ENCODE measurements around the gene CPNE7.

Gene CPNE7

DNA sequence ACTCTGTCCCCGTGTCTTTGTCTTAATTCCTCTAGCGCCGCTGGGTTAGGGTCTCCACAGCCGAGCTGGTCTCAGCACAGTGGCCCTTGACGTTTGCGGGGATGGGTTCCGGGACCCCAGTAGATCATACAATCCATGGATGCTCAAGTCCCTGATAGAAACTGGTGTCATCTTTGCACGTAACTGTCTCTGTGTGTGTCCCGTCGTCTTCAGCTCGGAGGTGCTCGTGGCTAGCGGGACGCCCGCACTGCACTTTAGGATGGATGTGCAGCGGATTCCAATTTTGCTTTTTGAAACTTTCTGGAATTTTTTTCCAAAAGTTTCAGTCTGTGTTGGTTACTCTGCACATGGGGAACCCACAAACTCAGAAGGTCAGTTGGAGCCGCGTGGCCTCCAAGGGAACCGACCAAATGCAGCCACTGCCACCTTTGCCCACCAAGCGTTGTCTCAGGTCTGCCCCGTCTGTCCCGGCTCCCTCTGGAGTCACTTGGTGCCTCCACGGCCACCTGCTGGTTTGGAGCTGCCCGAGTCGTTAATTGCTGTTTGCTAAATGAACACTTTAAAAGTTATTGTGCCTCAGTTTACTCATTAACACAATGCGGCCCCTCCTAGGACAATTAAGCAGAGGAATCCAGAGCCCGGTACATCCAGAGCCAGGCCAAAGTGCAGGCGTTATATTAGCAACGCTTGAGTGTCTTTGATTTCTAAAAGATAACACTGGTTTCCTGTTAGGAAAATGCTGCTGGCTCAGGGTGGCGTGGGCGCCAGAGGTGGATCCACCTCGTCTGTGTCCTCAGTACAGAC is 32.6 kb downstream of the CPNE7 start:
- DNase-seq = no peak

DNA sequence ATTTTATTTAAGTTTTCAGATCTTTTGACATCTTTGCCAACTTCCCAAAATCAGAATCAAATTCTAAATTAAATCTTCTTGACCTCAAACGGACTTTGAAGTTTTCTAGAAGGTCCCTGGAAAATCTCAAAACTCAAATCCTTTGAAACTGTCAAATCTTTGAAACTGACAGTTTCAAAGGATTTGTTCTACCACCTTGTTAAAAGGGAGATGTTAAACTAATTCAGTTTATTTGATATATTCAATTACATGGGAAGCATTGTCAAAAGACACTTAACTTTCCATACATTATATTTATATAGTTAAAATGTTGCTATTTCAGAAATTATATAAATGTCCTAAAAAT is 34.5 kb downstream of the CPNE7 start:
- no peak for DNase-seq

DNA sequence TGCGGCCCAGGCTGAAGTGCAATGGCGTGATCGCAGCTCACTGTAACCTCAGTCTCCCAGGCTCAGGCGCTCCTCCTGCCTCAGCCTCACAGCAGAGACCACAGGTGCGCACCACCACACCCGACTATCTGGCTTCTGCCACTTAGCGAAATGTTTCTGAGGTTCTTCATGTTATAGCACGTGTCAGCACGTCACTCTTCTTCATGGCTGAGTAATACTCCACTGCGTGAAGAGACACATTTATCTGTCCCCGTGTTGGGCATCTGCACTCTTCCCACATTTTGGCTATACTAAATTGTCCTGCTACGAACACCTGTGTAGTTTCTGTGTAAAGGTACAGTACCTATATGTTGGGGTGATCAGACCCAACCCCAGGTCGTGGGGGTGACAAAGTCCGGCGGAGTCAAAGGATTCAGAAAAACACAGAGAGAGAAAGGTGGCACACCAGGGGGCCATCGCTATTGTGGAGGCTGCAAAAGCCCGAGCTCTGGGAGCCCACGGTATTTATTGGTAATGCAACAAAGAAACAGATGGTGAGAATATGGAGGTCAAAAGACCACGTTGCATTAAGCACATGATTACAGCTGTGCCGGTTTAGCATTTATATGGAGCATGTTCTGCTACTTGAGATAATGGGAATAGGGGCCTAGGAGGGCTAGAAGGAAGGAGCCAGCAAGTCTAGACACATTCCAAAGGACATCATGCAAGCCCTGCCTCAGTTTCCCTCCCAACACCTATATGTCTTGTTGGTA is 37.0 kb downstream of the CPNE7 start:
- DNase-seq = no peak

DNA sequence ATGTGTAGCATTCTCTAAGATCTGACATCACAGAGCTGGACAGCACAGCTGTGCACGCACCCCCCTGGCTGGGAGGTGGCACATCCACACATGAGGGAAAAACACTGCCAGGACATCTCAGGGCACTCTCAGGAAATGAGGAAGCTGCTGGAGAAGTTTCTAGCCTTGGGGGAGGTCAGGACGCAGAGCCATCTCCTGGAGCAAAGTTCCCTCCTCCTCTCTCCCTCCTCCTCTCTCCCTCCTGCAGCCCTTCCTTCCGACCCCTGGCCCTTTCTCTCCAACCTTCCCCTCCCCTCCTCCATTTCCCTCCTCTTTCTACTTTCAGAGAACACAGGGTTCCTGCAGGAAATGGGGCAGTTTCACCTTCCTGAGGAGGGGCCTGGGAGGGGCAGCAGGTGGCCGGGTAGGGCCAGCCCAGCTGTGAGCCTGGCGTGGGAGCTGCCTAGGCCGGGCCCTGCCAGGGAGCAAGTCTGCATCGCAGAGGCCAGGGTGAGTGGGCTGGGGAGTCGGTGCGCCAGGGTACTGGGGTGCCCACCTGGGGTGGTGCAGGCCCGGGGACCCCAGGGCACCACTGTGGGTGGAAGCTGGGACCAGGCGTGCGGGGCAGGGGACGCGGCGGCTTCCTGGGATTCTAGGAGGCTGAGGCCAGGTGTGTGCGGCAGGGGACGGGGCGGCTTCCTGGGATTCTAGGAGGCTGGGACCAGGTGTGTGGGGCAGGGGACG is 37.8 kb downstream of the CPNE7 start, which contains the start of gene DPEP1:
TSS of gene DPEP1 (plus strand) at position 412 of the 723 bp plus-strand sequence. CDS start 16,769 bp downstream, outside the sequence.
- no peak for DNase-seq

DNA sequence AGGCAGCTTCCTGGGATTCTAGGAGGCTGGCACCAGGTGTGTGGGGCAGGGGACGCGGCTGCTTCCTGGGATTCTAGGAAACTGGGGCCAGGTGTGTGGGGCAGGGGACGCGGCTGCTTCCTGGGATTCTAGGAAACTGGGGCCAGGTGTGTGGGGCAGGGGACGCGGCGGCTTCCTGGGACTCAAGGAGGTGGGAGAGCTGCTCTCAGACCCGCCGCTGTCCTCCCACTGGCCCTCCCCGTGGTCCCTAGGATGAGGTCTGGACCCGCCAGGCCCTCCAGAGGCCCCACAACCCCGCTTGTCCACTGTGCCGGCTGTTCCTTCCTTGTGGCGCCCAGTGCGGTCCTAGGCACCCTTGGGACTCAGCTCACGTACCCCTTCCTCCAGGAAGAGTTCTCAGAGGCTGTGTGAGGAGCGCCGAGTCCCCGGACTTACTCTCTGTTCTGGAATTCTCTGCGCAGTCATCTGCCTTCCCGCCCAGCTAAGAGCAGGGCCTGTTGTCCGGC is 38.4 kb downstream of the CPNE7 start:
- DNase-seq = no peak

DNA sequence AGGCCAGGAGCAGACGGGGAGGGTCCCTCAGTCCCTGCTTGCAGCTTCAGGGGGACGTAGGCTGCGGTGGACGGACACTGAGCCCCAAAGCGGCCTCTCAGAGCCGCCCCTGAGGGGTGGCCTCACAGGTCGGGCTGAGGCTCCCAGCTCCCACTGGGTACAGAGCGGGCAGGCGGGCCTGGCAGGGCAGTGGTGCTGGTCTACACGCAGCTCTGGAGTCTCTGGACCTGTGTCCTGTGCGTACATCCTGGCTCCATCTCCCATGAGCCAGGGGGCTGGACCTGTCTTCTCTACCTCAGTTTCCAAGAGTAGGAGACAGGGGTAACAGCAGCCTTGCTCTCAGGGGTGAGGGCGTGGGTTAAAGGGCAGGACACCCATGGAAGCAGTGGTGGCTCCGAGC is 39.6 kb downstream of the CPNE7 start:
- DNase-seq = no peak

DNA sequence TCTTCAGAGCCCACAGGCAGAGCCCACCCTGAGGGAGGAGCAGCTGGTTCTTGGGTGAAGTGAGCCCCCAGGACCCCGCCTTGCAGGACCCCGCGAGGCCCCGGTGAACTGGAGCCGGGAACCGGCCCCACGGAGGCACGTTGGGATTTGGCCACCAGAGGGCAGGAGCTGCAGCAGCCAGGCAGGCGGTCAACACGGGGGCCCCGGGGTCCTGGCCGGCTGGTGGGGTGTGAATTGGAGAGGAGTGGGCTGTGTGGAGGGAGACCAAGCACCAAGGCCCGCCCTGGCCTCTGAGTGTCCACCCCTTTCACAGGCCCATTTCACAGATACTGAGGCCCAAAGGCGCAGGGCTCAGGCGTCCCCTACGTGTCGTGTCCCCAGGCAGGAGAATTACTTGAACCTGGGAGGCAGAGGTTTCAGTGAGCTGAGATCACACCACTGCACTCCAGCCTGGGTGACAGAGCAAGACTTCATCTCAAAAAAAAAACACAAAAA is 40.1 kb downstream of the CPNE7 start:
- peak; percentile 57 for DNase-seq

DNA sequence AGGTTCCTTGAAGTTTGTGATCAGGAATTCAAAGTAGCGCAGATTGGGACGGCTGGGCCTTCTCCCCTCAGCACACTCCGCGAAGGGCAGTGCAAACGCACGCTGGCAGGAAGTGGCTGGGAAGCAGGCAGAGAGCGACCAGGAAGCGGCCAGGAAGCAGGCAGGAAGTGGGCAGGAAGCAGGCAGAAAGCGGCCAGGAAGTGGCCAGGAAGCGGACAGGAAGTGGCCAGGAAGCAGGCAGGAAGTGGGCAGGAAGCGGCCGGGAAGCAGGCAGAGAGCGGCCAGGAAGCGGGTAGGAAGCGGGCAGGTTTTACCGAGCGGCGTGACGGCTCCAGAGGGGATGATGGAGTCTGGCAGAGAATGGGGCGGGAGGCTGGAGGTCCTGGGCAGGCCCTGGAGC is 41.1 kb downstream of the CPNE7 start:
- DNase-seq = no peak

DNA sequence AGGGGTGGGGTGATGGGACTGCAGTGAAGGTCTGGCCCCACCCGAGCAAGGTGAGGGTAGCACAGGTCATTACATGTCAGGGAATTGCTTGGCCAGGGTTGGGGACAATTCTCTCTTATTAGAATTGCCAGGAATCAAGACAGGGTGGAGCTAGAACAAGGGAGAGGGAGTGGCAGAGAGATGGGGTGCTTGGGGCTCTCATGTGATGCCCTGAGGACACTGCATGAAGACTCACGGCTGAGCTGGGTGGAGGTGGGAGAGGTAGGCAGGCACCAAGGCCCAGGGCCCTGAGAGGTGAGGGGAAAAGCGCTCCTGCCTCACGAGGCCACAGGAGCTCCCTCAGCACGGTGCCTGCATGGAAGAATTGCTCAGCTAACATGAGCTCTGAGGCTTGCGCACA is 41.5 kb downstream of the CPNE7 start:
- DNase-seq = no peak

DNA sequence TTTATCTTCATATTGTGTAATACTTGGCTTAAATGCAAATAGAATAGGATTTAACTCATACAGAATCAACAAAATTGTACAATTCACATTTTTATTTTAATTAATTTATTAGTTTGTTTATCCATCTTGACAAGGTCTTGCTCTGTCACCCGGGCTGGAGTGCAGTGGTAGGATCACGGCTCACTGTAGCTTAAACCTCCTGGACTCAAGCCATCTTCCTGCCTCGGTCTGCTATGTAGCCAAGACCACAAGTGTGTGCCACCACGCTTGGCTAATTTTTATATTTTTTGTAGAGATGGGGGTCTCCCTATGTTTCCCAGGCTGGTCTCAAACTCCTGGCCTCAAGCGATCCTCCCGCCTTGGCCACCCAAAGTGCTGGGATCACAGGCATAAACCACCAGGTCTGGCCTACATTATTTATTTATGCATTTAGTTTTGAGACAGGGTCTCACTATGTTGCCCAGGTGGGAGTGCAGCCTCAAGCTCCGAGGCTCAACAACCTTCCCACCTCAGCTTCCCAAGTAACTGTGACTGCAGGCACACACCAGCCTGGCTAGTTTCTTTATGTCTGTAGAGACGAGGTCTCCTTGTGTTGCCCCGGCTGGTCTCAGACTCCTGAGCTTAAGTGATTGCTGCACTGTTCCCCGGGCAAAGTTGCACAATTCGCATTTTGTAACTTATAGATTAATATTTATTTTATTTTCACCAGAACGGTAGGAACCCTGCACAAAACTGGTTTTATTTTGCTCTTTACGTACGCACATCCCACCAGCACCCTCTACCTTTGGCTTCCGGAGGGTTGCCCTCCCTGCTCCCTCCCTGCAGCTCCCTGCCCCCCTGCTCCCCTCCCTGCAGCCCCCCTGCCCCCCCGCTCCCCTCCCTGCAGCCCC is 42.8 kb downstream of the CPNE7 start:
- no peak for DNase-seq

DNA sequence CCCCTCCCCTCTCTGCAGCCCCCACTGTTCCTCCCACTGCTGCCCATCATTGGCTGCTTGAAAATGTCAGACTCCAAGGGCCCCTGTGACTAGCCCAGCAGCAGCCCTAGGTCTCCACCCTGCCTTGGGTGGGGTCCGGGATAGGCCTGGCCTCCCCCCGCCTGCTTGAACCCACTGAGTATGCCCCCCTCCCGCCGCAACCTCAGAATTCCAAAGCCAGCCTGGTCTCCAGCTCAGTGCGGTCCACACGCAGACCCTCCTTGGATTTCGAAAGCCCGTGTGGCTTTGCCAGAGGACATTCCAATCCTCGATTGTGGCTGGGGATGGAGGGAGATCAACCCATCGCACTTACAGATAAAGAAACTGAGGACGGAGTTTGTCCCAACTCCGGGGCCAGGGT is 44.3 kb downstream of the CPNE7 start:
- no peak for DNase-seq

DNA sequence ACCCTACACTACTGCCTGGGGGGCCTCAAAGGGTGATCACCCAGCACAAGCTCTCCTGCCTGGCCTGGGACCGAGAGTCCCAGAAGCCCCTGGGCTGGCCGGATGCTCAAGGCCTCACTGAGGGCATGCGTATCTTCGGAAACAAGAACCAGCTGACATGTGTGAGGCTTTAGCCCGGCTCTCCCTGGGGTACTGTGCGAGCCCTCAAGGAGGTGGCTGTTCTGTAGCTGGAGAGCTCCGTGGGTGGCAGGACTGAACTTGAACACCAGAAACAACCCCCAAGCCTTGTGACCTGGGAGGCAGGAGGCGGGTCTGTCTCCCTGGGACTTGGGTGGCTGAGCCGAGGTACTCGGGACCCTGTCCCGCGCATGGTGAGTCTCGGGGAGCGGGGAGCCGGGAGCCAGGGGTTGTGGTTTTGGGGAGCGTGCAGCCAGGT is 44.9 kb downstream of the CPNE7 start:
- DNase-seq = no peak

DNA sequence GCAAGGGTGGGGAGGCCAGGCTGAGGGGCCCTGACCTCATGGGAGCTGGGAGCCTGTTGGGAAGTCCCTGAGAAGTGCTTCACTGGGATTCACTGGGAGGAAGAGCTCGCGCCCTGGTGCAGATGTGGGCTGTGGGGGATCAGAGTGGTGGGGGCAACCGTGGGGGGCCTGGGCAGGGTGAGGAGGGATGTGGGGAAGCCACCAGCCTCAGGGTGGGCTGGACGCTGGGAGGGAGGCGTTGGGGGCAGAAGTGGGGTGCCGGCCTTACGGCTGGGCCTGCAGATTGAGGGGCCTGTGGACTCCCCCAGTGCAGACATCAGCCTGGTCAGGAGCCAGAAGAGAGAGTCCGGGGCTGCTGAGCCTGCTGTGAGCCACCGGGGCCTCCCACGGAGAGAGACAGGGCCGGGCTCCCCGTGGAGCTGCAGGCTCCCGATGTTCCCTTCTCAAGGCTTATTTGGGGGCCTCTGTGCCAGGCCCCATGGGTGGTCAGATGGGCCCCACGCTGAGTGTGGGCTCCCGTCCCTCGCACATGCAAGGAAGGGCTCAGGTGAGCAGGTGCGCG is 45.7 kb downstream of the CPNE7 start:
- DNase-seq = no peak

DNA sequence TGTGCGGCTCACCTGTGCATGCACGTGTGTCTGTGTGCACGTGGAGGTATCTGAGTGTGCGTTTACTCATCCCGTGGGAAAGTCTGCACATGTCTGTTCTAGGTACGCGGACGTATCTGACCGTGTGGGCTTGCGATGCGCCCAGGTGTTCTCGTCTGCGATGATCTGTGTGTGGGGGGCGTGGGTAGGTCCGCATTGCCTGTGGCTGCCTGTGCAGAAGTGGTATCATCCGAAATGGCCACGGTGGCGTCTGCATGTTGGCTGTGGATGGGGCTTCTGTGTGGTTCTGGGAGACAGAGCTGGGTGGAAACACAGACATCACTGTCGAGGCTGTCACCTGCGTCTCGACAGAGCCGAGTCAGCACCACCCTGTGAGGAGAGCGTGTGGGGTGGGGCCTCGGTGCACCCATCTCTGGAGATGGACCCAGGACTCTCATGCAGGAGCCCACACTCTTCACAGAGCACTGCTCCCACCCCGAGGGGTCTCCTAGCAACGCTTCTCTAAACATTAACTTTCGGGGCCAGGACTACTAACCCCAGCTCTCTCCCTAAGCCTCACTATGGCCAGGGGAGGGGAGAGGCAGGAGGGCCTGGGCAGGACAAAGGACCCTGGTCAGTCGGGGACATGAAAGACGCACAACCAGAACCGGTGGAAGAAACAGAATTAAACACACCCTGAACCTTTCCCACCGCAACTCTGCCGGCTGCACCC is 46.3 kb downstream of the CPNE7 start:
- DNase-seq = no peak

DNA sequence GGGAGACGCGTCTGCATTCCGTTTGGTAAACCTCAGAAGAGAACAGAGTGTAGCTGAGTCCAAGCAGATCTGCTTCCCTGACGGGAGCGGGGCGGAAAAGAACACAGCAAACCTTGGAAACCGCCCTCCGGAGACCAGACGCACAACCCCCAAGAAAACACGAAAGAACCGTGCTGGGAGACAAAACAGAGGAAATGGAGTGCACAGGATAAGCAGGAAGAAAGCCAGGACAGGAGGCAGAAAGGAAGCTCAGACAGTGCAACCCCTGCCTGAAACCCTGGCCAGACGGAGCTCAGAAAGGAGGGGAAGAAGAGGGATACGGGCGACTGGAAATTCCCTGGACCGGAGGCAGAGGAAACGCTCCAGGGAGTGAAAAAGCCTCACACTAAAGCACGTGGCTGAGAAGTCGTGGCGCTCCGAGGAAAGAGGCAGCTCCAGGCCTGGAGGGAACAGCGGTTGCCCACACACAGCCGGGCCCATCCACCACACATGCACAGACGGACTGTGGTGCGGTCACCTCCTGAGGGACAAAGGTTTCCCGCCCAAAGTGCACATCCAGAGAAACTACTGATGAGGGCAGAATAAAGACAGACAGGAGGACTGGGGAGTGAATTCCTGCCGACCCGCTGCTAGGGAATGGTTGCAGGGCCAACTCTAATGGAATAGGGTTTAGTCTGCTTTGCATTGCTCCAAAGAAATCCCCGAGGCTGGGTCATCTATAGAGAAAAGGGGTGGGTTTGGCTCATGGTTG is 48.1 kb downstream of the CPNE7 start:
- DNase-seq = no peak

DNA sequence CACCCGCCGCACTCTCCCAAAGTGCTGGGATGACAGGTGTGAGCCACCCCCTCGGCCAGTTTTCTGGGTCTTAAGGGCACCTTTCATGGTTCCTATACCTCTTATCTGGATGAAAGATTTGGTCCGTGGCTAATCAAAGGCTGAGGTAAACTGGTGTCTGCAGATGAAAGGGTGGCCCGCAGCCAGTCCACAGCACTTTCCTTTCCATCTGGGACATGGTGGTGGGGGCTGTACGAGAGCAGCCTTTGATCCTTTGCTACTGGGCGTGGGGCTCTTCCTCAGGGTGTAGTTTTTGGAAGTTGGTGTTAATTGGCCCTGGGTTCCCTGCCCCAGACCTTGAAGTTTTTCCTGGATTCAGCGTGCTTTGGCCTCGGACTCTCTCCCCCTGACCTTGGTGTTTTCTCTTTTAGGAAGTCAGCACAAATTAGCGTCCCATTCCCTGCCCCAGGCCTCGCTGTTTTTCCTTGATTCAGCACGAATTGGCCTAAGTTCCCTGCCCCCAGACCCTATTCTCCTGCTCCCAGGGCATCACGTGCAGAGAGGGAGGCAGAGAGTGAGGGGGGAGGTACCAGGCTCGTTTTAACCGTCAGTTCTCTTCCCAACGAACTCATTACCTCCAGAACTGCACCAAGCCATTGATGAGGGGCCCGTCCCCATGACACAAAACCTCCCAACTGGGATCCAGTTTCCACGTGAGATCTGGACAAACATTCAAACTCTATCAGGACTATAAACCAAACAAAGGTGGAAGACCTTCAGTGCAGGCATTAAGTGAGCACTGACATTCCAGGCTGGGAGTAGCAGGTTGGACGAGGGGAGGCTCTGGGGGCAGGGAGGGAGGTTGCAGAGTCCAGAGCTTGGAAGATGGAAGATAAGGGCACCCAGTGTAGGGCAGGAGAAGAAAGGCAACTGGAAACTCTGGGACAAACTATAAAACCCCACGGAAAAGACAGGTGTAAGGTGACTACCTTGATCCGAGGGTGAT is 49.5 kb downstream of the CPNE7 start:
- DNase-seq = no peak

DNA sequence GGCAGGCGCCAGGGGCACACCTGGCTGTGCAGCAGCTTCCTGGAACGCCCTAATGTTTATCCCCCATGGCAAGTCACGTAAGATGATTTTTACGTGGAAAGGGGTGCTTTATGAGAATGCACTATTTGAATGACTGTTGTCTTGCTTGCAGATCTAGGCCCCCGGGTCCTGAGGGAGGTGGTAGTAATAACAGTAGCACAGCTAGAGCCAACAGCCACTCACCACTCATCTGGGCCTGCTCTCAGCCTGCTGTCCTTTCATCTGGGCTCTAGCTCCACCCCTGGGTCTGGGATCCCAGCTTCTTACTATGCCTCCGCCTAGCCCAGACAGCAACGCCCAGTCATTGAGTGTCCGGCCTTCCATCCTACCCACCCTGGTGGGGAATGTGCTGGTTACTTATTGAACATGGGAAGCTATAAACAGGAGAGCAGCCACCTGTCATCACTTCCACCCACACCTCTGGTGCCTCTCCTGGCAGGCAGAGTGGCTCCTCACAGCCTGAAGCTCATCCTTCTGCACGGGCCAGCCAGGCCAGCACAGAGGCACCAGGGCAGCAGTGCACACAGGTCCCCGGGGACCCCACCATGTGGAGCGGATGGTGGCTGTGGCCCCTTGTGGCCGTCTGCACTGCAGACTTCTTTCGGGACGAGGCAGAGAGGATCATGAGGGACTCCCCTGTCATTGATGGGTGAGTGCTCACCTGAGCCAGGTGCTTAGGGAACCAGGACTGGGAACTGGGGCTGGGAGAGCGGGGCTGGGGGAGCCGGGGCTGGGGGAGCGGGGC is 54.5 kb downstream of the CPNE7 start:
- no peak for DNase-seq

DNA sequence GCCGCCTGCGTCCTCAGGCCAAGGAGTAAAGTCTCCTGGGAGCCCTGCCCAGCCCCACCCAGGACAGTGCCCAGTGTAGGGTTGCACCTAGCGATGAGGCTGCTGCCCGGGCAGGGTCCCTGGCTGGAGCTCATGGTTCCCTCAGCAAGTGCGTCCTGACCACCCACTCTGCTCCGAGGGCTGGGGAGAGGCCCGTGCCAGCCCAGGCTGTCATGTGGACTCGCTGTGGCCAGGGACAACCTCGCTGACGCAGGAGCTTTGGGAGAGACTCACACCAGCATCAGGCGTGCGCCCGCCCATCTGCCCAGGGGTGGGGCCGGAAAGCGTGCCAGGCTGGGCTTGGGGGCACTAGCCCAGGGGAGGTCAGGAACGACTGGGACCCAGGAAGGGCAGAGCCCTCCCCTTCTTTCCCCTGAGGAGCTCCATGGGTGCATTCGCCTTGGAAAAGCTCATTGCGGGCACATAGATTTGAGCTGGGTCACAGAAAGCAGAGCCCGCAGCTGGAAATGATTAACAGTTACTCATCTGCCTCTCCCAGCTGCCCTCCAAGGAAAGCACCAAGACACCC is 57.6 kb downstream of the CPNE7 start:
- DNase-seq = no peak

Measured in activated T-cell treated with anti-CD3 and anti-CD28 coated beads, Interleukin-2, amount 50 U/mL, for 1 hour (primary cell).